ENCODE measurements around the gene CCDC86. TPM values are rescaled to one million over a fixed set of nuclear protein-coding genes. Genes with fewer than 3 reads are reported as not detected.

Gene CCDC86
- polyA plus RNA-seq, 1 of the 3 experiments (the other 2 are of a cell fraction): 34.7 TPM

DNA sequence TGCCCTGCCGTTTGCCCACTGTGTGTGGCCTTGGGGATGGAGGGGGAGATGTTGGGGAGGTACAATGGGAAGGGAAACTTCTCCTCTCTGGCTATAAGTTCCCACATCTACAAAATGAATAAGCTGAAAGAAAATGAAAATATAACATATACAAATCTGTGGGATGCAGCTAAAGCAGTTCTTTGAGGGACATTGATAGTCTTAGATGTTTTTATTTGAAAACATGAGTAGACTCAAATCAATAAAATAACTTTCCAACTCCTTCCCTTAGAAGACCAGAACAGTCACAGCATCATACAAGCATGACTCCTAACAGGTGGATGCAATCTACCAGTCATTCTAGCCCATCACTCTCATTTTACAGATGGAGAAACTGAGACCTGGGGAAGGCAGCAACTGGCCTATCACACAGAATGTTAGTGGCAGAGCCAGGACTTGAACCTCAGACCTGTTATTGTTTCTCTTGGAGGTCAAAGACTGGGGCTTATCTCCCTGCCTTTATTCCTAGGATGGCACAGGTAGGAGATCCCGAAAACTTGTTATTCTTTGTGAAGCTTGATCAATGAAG, 25.2 kb upstream of the CCDC86 start:
- TF ChIP-seq NFIC (IDR thresholded peaks at IDR 0.05; ENCODE audit: borderline replicate concordance) (no peak), YY1 (IDR thresholded peaks at IDR 0.05; ENCODE audit: low read depth) (no peak), NRF1 (IDR thresholded peaks at IDR 0.05; ENCODE audit: low read depth, low read length) (no peak), ZBTB33 (IDR thresholded peaks at IDR 0.05; ENCODE audit: borderline replicate concordance, low read depth) (no peak), ELF1 (IDR thresholded peaks at IDR 0.05) (no peak), MXI1 (IDR thresholded peaks at IDR 0.05; ENCODE audit: low read depth, low read length) (no peak), SIN3A (IDR thresholded peaks at IDR 0.05; ENCODE audit: borderline replicate concordance, low read depth, low read length) (no peak), CTCF (IDR thresholded peaks at IDR 0.05) (no peak), RFX5 (IDR thresholded peaks at IDR 0.05; ENCODE audit: low read length) (no peak)
- no peak overlapping the region for H3K27ac ChIP-seq (ENCODE audit: low read depth in 2 of 2, low read length in 1 of 2)
- no peak overlapping the region for H2AFZ ChIP-seq (ENCODE audit: low read depth)
- no peak overlapping the region for H3K4me3 ChIP-seq (ENCODE audit: low read depth in 2 of 2, low read length in 1 of 2)
- no peak overlapping the region for H3K9ac ChIP-seq
- POLR2A ChIA-PET: no interaction called here
- no peaks in the 10 kb centered on the region for H3F3A ChIP-seq (replicated peaks; ENCODE audit: insufficient read depth)
- H3K9me2 ChIP-seq: no peaks in the 10 kb centered on the region
- DNase-seq: no peak
- H3K4me2 ChIP-seq: no peak overlapping the region
- no peaks in the 10 kb centered on the region for H3K36me3 ChIP-seq (replicated peaks in 1 of 2; ENCODE audit: control insufficient read depth in 1 of 2, insufficient read depth in 2 of 2, low read length in 1 of 2)
- no peaks in the 10 kb centered on the region; the same call in 1 of the 2 replicates for H3K9me3 ChIP-seq
- H3K27me3 ChIP-seq (ENCODE audit: insufficient read depth): no peaks in the 10 kb centered on the region; the same call in 1 of the 2 replicates
- WGBS (ENCODE audit: low lambda C conversion rate): 10% methylated on average over 2 of the region's 2 CpGs
- no peaks in the 10 kb centered on the region for H4K20me1 ChIP-seq (ENCODE audit: insufficient read depth)
- CTCF ChIA-PET: interaction anchor here (1.4 kb wide), 1 partner anchor 14 kb away, joined by 5 read pairs; no protein-coding TSS in a partner anchor
- H3K4me1 ChIP-seq (ENCODE audit: control insufficient read depth in 1 of 2, insufficient read depth in 2 of 2, low read depth in 1 of 2, low read length in 1 of 2): no peaks in the 10 kb centered on the region; a peak in 1 of 4 replicates
- no peaks in the 10 kb centered on the region for H3K79me2 ChIP-seq (ENCODE audit: insufficient read depth)

DNA sequence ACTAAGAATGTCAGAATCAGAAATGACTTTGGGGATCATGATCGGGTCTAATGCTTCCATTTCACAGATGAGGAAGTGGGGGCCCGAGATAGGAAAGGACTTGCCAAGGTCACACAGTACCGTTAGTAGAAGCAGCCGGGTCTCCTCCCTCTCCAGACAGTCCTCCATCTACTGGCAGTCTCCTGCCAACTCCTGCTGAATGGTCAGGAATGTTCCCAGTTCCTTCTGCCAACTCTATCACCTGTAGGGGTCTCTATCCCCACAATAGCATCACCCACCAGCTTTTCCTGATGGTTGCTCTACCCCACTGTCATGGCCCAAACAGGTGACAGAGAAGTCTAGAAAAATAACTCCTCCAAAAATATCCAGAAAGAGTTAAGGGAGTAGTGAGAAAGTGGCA, 23.9 kb upstream of the CCDC86 start:
- Histone ChIP-seq H3K9ac (no peak overlapping the region), H3K36me3 (replicated peaks in 1 of 2; ENCODE audit: control insufficient read depth in 1 of 2, insufficient read depth in 2 of 2, low read length in 1 of 2) (no peaks in the 10 kb centered on the region), H3F3A (replicated peaks; ENCODE audit: insufficient read depth) (no peaks in the 10 kb centered on the region), H4K20me1 (ENCODE audit: insufficient read depth) (no peaks in the 10 kb centered on the region), H3K9me2 (no peaks in the 10 kb centered on the region), H3K4me2 (no peak overlapping the region), H2AFZ (ENCODE audit: low read depth) (no peak overlapping the region), H3K9me3 (no peaks in the 10 kb centered on the region; the same call in 1 of the 2 replicates), H3K4me3 (ENCODE audit: low read depth in 2 of 2, low read length in 1 of 2) (no peak overlapping the region), H3K79me2 (ENCODE audit: insufficient read depth) (no peaks in the 10 kb centered on the region), H3K27ac (ENCODE audit: low read depth in 2 of 2, low read length in 1 of 2) (no peak overlapping the region), H3K4me1 (ENCODE audit: control insufficient read depth in 1 of 2, insufficient read depth in 2 of 2, low read depth in 1 of 2, low read length in 1 of 2) (no peaks in the 10 kb centered on the region; a peak in 1 of 4 replicates), H3K27me3 (ENCODE audit: insufficient read depth) (no peaks in the 10 kb centered on the region; the same call in 1 of the 2 replicates)
- ChIA-PET POLR2A (no interaction called here), CTCF (interaction anchor here (1.2 to 1.6 kb wide), 2 partner anchors 13 to 70 kb away, joined by 4 to 6 read pairs; no protein-coding TSS in a partner anchor)
- no peak for DNase-seq
- 6% methylated on average over 3 of the region's 4 CpGs for WGBS (ENCODE audit: low lambda C conversion rate)
- TF ChIP-seq, protein P1, sequence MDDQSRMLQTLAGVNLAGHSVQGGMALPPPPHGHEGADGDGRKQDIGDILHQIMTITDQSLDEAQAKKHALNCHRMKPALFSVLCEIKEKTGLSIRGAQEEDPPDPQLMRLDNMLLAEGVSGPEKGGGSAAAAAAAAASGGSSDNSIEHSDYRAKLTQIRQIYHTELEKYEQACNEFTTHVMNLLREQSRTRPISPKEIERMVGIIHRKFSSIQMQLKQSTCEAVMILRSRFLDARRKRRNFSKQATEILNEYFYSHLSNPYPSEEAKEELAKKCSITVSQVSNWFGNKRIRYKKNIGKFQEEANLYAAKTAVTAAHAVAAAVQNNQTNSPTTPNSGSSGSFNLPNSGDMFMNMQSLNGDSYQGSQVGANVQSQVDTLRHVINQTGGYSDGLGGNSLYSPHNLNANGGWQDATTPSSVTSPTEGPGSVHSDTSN (IDR thresholded peaks at IDR 0.05): no peak
- no peak for TF ChIP-seq TCF12 (IDR thresholded peaks at IDR 0.05)
- no peak for TF ChIP-seq USF2 (IDR thresholded peaks at IDR 0.05; ENCODE audit: borderline replicate concordance, low read depth, low read length)
- no peak for TF ChIP-seq EZH2phosphoT487 (IDR thresholded peaks at IDR 0.05; ENCODE audit: borderline replicate concordance, low read depth)
- no peak for TF ChIP-seq NFIC (IDR thresholded peaks at IDR 0.05; ENCODE audit: borderline replicate concordance)
- TF ChIP-seq, protein P2, sequence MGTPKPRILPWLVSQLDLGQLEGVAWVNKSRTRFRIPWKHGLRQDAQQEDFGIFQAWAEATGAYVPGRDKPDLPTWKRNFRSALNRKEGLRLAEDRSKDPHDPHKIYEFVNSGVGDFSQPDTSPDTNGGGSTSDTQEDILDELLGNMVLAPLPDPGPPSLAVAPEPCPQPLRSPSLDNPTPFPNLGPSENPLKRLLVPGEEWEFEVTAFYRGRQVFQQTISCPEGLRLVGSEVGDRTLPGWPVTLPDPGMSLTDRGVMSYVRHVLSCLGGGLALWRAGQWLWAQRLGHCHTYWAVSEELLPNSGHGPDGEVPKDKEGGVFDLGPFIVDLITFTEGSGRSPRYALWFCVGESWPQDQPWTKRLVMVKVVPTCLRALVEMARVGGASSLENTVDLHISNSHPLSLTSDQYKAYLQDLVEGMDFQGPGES (IDR thresholded peaks at IDR 0.05; ENCODE audit: low read depth, low read length): no peak
- no peak for TF ChIP-seq POLR2AphosphoS5 (IDR thresholded peaks at IDR 0.05; ENCODE audit: low read depth, low read length)
- TF ChIP-seq EP300 (IDR thresholded peaks at IDR 0.05; ENCODE audit: borderline replicate concordance in 1 of 2, low read depth in 1 of 2, low read length in 1 of 2): no peak
- TF ChIP-seq TAF1 (IDR thresholded peaks at IDR 0.05; ENCODE audit: borderline replicate concordance, low read depth, low read length): no peak
- TF ChIP-seq GABPA (IDR thresholded peaks at IDR 0.05; ENCODE audit: low read depth): no peak
- TF ChIP-seq FOXM1 (IDR thresholded peaks at IDR 0.05; ENCODE audit: low read depth): no peak

All from SK-N-SH (cell line).